Measurements from ENCODE around the gene SARDH.

SARDH gene

GRCh38 chr9:133659516-133659915, 78.6 kb downstream of the SARDH start:
- no peak overlapping the region for H3K4me2 ChIP-seq (ENCODE audit: low read length)
- H3K9ac ChIP-seq (ENCODE audit: low read length), result no peak overlapping the region
- H3K27me3 ChIP-seq (ENCODE audit: insufficient read depth, low read length), result 0 out of 2 replicates have a peak, but pooled peaks cover 3% of the 10 kb centered on the region

GRCh38 chr9:133658442-133659431, 79.4 kb downstream of the SARDH start:
- no peaks in the 10 kb centered on the region for H3K4me1 ChIP-seq (ENCODE audit: insufficient read depth, low read length, severe bottlenecking)
- no peak overlapping the region for H3K4me2 ChIP-seq (ENCODE audit: low read length)
- no peaks in the 10 kb centered on the region for H3K9me3 ChIP-seq (ENCODE audit: low read length)
- H3K9ac ChIP-seq (ENCODE audit: low read length), result no peak overlapping the region
- no peak for TF ChIP-seq CTCF (IDR thresholded peaks at IDR 0.05; ENCODE audit: low read length)
- TF ChIP-seq EZH2 (IDR thresholded peaks at IDR 0.05; ENCODE audit: borderline replicate concordance, low read length), result no peak
- H3K36me3 ChIP-seq (ENCODE audit: insufficient read depth, low read length), result no peaks in the 10 kb centered on the region
- no peaks in the 10 kb centered on the region for H4K20me1 ChIP-seq (ENCODE audit: insufficient read depth, low read length)
- no peaks in the 10 kb centered on the region for H3K79me2 ChIP-seq (ENCODE audit: insufficient read depth, low read length)
- 0 out of 2 replicates have a peak, but pooled peaks cover 3% of the 10 kb centered on the region for H3K27me3 ChIP-seq (ENCODE audit: insufficient read depth, low read length)
- no peak overlapping the region for H2AFZ ChIP-seq (ENCODE audit: low read length)
- no peaks in the 10 kb centered on the region for H3K9me2 ChIP-seq (ENCODE audit: low read depth, low read length)
- no peak overlapping the region for H3K27ac ChIP-seq (ENCODE audit: low read depth, low read length, poor library complexity, severe bottlenecking)
- H3K4me3 ChIP-seq (ENCODE audit: low read depth, low read length, poor library complexity, severe bottlenecking), result no peak overlapping the region
- H3F3A ChIP-seq (ENCODE audit: insufficient read depth, low read length), result no peaks in the 10 kb centered on the region

More at GRCh38 chr9:133659516-133659915, 78.6 kb downstream of the SARDH start:
- no peaks in the 10 kb centered on the region for H3F3A ChIP-seq (ENCODE audit: insufficient read depth, low read length)
- H3K4me1 ChIP-seq (ENCODE audit: insufficient read depth, low read length, severe bottlenecking), result no peaks in the 10 kb centered on the region
- H4K20me1 ChIP-seq (ENCODE audit: insufficient read depth, low read length), result no peaks in the 10 kb centered on the region
- H3K36me3 ChIP-seq (ENCODE audit: insufficient read depth, low read length), result no peaks in the 10 kb centered on the region
- no peak overlapping the region for H2AFZ ChIP-seq (ENCODE audit: low read length)
- no peaks in the 10 kb centered on the region for H3K9me2 ChIP-seq (ENCODE audit: low read depth, low read length)
- no peak overlapping the region for H3K27ac ChIP-seq (ENCODE audit: low read depth, low read length, poor library complexity, severe bottlenecking)
- no peak for TF ChIP-seq CTCF (IDR thresholded peaks at IDR 0.05; ENCODE audit: low read length)
- TF ChIP-seq EZH2 (IDR thresholded peaks at IDR 0.05; ENCODE audit: borderline replicate concordance, low read length), result no peak
- H3K9me3 ChIP-seq (ENCODE audit: low read length), result no peaks in the 10 kb centered on the region
- no peaks in the 10 kb centered on the region for H3K79me2 ChIP-seq (ENCODE audit: insufficient read depth, low read length)
- H3K4me3 ChIP-seq (ENCODE audit: low read depth, low read length, poor library complexity, severe bottlenecking), result no peak overlapping the region

- Histone ChIP-seq H3K4me3 (ENCODE audit: low read depth, low read length, poor library complexity, severe bottlenecking) (no peak overlapping the region), H3K27me3 (ENCODE audit: insufficient read depth, low read length) (peaks cover 3% of the 10 kb centered on the region; the same call in 1 of the 2 replicates), H3K9me3 (ENCODE audit: low read length) (no peaks in the 10 kb centered on the region), H3K36me3 (ENCODE audit: insufficient read depth, low read length) (no peaks in the 10 kb centered on the region), H3F3A (ENCODE audit: insufficient read depth, low read length) (no peaks in the 10 kb centered on the region), H3K4me2 (ENCODE audit: low read length) (no peak overlapping the region), H3K9me2 (ENCODE audit: low read depth, low read length) (no peaks in the 10 kb centered on the region), H3K9ac (ENCODE audit: low read length) (no peak overlapping the region), H4K20me1 (ENCODE audit: insufficient read depth, low read length) (no peaks in the 10 kb centered on the region), H2AFZ (ENCODE audit: low read length) (no peak overlapping the region), H3K27ac (ENCODE audit: low read depth, low read length, poor library complexity, severe bottlenecking) (no peak overlapping the region), H3K79me2 (ENCODE audit: insufficient read depth, low read length) (no peaks in the 10 kb centered on the region), H3K4me1 (ENCODE audit: insufficient read depth, low read length, severe bottlenecking) (no peaks in the 10 kb centered on the region)
- TF ChIP-seq CTCF (IDR thresholded peaks at IDR 0.05; ENCODE audit: low read length), result no peak
- no peak for TF ChIP-seq EZH2 (IDR thresholded peaks at IDR 0.05; ENCODE audit: borderline replicate concordance, low read length)
Measured at GRCh38 chr9:133657120-133657661, 81.0 kb downstream of the SARDH start.
